ENCODE results near the gene HAO1. TPM values are rescaled to one million over a fixed set of nuclear protein-coding genes. Genes with fewer than 3 reads are reported as not detected.

HAO1 gene
- total and polyA plus RNA-seq, 2 of the 4 experiments (the other 2 are of a cell fraction), result not detected

- Histone ChIP-seq H3K9me3 (ENCODE audit: control insufficient read depth, insufficient read depth, low read length) (no peaks in the 10 kb centered on the region), H3K4ac (ENCODE audit: low read depth, low read length) (no peak overlapping the region), H4K8ac (ENCODE audit: low read depth in 2 of 2, low read length in 2 of 2) (no peak overlapping the region), H3K23ac (ENCODE audit: low read depth, low read length) (no peak overlapping the region), H2BK120ac (ENCODE audit: low read depth, low read length) (no peak overlapping the region), H4K20me1 (ENCODE audit: insufficient read depth, low read length) (no peaks in the 10 kb centered on the region), H3K79me1 (ENCODE audit: low read depth in 1 of 2, low read length in 2 of 2) (no peaks in the 10 kb centered on the region), H3K9me1 (ENCODE audit: insufficient read depth, low read length) (no peaks in the 10 kb centered on the region), H3K4me1 (ENCODE audit: control insufficient read depth, insufficient read depth, low read length) (0 out of 2 replicates have a peak, but pooled peaks cover 2% of the 10 kb centered on the region), H3K9ac (ENCODE audit: low read depth, low read length) (no peak overlapping the region), H4K5ac (ENCODE audit: low read depth, low read length) (no peak overlapping the region), H3K4me3 (ENCODE audit: insufficient read depth, low read depth, low read length) (no peak overlapping the region), H2AFZ (replicated peaks; ENCODE audit: low read length, poor library complexity) (no peak overlapping the region), H3K27ac (ENCODE audit: insufficient read depth, low read length) (no peak overlapping the region), H3K56ac (ENCODE audit: extremely low read depth, insufficient read depth, low read length) (no peak overlapping the region), H2BK15ac (ENCODE audit: low read depth, low read length) (no peak overlapping the region), H3K4me2 (ENCODE audit: low read depth, low read length) (no peak overlapping the region), H4K91ac (ENCODE audit: insufficient read depth, low read depth, low read length) (no peak overlapping the region), H2BK5ac (ENCODE audit: low read depth, low read length, poor library complexity, severe bottlenecking) (no peak overlapping the region), H3K14ac (replicated peaks; ENCODE audit: low read depth, low read length) (no peak overlapping the region), H2BK20ac (ENCODE audit: low read depth, low read length) (no peak overlapping the region), H2AK5ac (ENCODE audit: low read depth, low read length) (no peak overlapping the region), H3K27me3 (ENCODE audit: control insufficient read depth, insufficient read depth, low read length) (no peaks in the 10 kb centered on the region), H3K18ac (ENCODE audit: low read depth, low read length) (no peak overlapping the region), H2AK9ac (replicated peaks; ENCODE audit: low read depth, low read length, poor library complexity) (no peak overlapping the region), H3K36me3 (ENCODE audit: control insufficient read depth, insufficient read depth, low read length) (no peaks in the 10 kb centered on the region)
- POLR2A ChIA-PET (ENCODE audit: unreplicated experiment), result no interaction called here
- DNase-seq (no peak), ATAC-seq (ENCODE audit: low read depth) (no peak)
- CTCF ChIA-PET, result no interaction called here
- TF ChIP-seq RCOR1 (IDR thresholded peaks at IDR 0.05; ENCODE audit: insufficient replicate concordance, low read length) (no peak), SMC3 (IDR thresholded peaks at IDR 0.05; ENCODE audit: low read depth, low read length) (no peak), NFE2L2 (IDR thresholded peaks at IDR 0.05; ENCODE audit: low read depth, low read length) (no peak), MAFK (IDR thresholded peaks at IDR 0.05; ENCODE audit: low read depth, low read length) (no peak), CHD1 (IDR thresholded peaks at IDR 0.05; ENCODE audit: low read depth, low read length) (no peak), CTCF (conservative IDR thresholded peaks at IDR 0.05; ENCODE audit: low read depth, low read length) (no peak), CEBPB (IDR thresholded peaks at IDR 0.05; ENCODE audit: low read depth, low read length) (no peak), ELK1 (IDR thresholded peaks at IDR 0.05; ENCODE audit: borderline replicate concordance, low read depth, low read length) (no peak), BHLHE40 (IDR thresholded peaks at IDR 0.05; ENCODE audit: low read depth, low read length) (no peak), POLR2A (IDR thresholded peaks at IDR 0.05; ENCODE audit: low read depth, low read length) (no peak), RAD21 (IDR thresholded peaks at IDR 0.05; ENCODE audit: low read length) (no peak), USF2 (IDR thresholded peaks at IDR 0.05; ENCODE audit: low read depth, low read length) (no peak)
- no TSS peak for BruUV-seq (replicated peaks)
- in situ Hi-C loops (cut with MboI; ENCODE audit: low sequenced_read_pairs), result loop anchor here (10.0 kb wide), 1 partner anchor 1019 kb away; no protein-coding TSS in a partner anchor
- intact Hi-C loops (cut with micrococcal nuclease), result no loop called here
- dilution Hi-C loops (cut with HindIII; ENCODE audit: low sequenced_read_pairs, unreplicated experiment), result no loop called here
Measured at GRCh38 chr20:7853493-7853892, 86.8 kb downstream of the HAO1 start.

Data from IMR-90 (cell line).